Right lobe of liver (tissue), 6 donors: Measurements from ENCODE around the gene MICU1. TPM values are rescaled to one million over a fixed set of nuclear protein-coding genes. Genes with fewer than 3 reads are reported as not detected.

Experiments used
- ATAC-seq, 4 donors: fragments of 200-7000 bp; cut with Tn5 transposase; one replicate each; pipeline ENCODE4 v1.9.1; 2020; ENCODE audit warnings: mild to moderate bottlenecking in 4 of 4, moderate library complexity in 4 of 4
- DNase-seq, 3 donors: peaks; one replicate each; pipeline ENCODE4 v3.0.0-alpha.2; 2020
- H3K27ac ChIP-seq, 3 donors: fragments of 200-600 bp; one replicate each; pipeline ENCODE4 v1.8.0; 2022
- H3K27me3 ChIP-seq, 2 donors: fragments of 200-600 bp; one replicate each; pipeline ENCODE4 v1.8.0; 2022
- H3K36me3 ChIP-seq, 4 donors: fragments of 200-600 bp; sonication (generic) in 1 of 4; one replicate each; pipeline versions ENCODE4 v1.5.1 to v1.8.0; 2017 to 2022; ENCODE audit warnings: control low read depth in 1 of 4
- H3K4me1 ChIP-seq, 4 donors: fragments of 200-600 bp; sonication (generic) in 1 of 4; one replicate each; pipeline versions ENCODE4 v1.5.1 to v1.8.0; 2017 to 2022; ENCODE audit warnings: control low read depth in 1 of 4
- H3K4me3 ChIP-seq, 3 donors: fragments of 200-600 bp; one replicate each; pipeline ENCODE4 v1.8.0; 2022
- H3K9me3 ChIP-seq, 4 donors: fragments of 200-600 bp; sonication (generic) in 1 of 4; one replicate each; pipeline versions ENCODE4 v1.5.1 to v1.8.0; 2017 to 2022; ENCODE audit warnings: control low read depth in 1 of 4
- POLR2A ChIP-seq: fragments of 450-650 bp; IDR thresholded peaks from one replicate; pipeline ENCODE4 v1.6.1; 2017; ENCODE audit warnings: antibody characterized with exemption, mild to moderate bottlenecking
- WGBS: methylation state at CpG from one replicate; pipeline ENCODE4 v1.1.6; 2018; ENCODE audit warnings: low coverage, low lambda C conversion rate; ENCODE audit not compliant: insufficient coverage; ENCODE audit errors: missing lambda C conversion rate; 5-methylcytosine and 5-hydroxymethylcytosine counted together
- intact Hi-C, 2 donors: fragments of 100-400 bp; cut with DNase I; formaldehyde crosslinking; loops; one replicate each; pipeline versions ENCODE4 v1.11.2 to v1.14.1; 2022
- total RNA-seq, 6 experiments: library from RNA; depleted of rRNA in 2 of 6; stranded (reverse); fragments of >200 nt in 2 of 6; fragmentation: NEBNext Ultra II Directional in 3 of 6; extraction: Animal tissue kit (Norgen Biotek cat#: 25700) in 3 of 6; gene quantifications; one replicate each; pipeline versions ENCODE4 v1.1.0 to v1.2.4, GENCODE V29; 2016 to 2023
- TF ChIP-seq, protein P1 (sequence below), 4 donors: fragments of 200-600 bp in 3 of 4; fragments of 450-650 bp in 1 of 4; IDR thresholded peaks; one replicate each; pipeline versions ENCODE4 v1.5.1 to v1.8.0; 2016 to 2022; ENCODE audit warnings: antibody characterized with exemption in 4 of 4, mild to moderate bottlenecking in 2 of 4
- donor health status: DM: no; HTN: yes; CAD: no.
- donor health status: DM: no; HTN: no; CAD: no.
- donor health status: DM: no; HTN: no; CAD: no.
- donor health status: DM: no; HTN: yes; CAD: no.
- donor health status: DM: no; HTN: yes; CAD: no.

Gene MICU1
- total RNA-seq, 6 experiments from 2014 or later: 25.3 to 55.3 (median 38.2) TPM

DNA sequence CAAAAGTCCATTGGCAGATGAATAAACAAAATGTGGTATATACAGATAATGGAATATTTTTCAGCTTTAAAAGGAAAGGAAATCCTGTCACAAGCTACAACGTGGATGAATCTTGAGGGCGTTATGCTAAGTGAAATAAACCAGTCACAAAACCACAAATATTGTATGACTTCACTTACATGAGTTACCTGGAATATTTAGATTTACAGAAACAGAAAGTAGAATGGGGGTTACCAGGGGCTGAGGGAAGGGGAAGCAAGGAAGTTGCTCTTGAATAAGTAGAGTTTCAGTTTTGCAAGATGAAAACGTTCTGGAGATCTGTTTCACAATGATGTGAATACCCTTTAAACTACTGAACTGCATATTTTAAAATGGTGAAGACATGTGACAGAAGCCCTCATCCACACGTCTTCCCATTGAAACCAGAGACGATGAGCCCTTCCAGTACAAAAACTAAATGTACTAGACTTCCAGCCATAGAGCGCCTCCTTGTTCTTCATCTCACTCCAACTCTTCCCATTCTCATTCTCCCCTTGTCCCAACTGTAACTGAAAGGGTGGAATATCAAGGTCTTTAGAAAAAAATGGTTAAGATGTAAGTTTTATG, 62.4 kb downstream of the MICU1 start:
- Histone ChIP-seq H3K27ac (no peak overlapping the region), H3K4me1 (no peaks in the 10 kb centered on the region), H3K36me3 (peaks cover 0 to 14% (median 0%) of the 10 kb centered on the region in 4 donors), H3K9me3 (no peaks in the 10 kb centered on the region), H3K4me3 (no peak overlapping the region), H3K27me3 (no peaks in the 10 kb centered on the region)
- no peak for DNase-seq
- 48% methylated on average over 6 of the region's 6 CpGs for WGBS
- TF ChIP-seq POLR2A: no peak
- TF ChIP-seq, protein P1, sequence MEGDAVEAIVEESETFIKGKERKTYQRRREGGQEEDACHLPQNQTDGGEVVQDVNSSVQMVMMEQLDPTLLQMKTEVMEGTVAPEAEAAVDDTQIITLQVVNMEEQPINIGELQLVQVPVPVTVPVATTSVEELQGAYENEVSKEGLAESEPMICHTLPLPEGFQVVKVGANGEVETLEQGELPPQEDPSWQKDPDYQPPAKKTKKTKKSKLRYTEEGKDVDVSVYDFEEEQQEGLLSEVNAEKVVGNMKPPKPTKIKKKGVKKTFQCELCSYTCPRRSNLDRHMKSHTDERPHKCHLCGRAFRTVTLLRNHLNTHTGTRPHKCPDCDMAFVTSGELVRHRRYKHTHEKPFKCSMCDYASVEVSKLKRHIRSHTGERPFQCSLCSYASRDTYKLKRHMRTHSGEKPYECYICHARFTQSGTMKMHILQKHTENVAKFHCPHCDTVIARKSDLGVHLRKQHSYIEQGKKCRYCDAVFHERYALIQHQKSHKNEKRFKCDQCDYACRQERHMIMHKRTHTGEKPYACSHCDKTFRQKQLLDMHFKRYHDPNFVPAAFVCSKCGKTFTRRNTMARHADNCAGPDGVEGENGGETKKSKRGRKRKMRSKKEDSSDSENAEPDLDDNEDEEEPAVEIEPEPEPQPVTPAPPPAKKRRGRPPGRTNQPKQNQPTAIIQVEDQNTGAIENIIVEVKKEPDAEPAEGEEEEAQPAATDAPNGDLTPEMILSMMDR (IDR thresholded peaks at IDR 0.05): no peak
- intact Hi-C loops: no loop called here
- peak in 2 of 4 donors; percentile 43 to 50 for ATAC-seq

DNA sequence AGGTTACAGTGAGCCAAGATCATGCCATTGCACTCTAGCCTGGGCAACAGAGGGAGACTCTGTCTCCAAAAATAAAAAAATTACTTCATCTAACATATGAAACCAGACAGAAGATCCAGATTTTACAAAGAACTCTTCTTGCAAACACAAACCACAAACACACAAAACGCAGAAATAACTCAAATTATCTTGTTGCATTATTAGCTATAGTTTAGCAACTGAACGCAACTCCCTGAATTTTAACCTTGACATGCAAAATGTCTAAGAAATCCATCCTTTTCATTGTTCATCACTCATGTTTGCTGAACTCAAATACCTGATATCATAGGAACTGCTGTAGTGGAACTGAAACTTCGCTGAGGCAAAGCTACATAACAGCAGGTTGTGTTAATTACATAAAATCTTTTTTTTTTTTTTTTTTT, 64.1 kb downstream of the MICU1 start:
- no peaks in the 10 kb centered on the region for H3K27me3 ChIP-seq
- DNase-seq (no peak), ATAC-seq (no peak)
- peaks cover 0 to 14% (median 0%) of the 10 kb centered on the region in 4 donors for H3K36me3 ChIP-seq
- intact Hi-C loops: no loop called here
- 87% methylated on average over 3 of the region's 3 CpGs for WGBS
- H3K4me1 ChIP-seq: no peaks in the 10 kb centered on the region
- no peak overlapping the region for H3K27ac ChIP-seq
- no peak for TF ChIP-seq POLR2A
- TF ChIP-seq, protein P1 (IDR thresholded peaks at IDR 0.05): no peak
- H3K4me3 ChIP-seq: no peak overlapping the region
- H3K9me3 ChIP-seq: no peaks in the 10 kb centered on the region

DNA sequence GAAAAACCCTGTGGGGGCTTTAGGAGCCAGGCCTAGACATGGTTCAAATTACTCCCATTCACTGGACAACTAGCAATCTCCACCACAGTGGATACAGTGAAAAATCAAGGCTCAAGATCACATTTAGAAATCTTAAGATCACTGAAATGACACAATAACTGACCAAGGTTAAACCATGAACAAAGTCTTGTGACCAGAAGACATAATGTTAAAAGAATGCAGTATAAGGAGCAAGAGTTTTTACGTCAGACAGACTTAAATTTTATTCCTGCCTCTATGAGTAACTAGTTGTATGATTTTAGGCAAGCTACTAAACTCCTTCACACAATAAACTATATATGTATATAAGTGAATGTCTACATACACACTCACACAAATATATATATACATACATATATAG, 68.5 kb downstream of the MICU1 start:
- no peaks in the 10 kb centered on the region for H3K4me1 ChIP-seq
- no peaks in the 10 kb centered on the region for H3K27me3 ChIP-seq
- H3K9me3 ChIP-seq: no peaks in the 10 kb centered on the region
- TF ChIP-seq, protein P1 (IDR thresholded peaks at IDR 0.05): no peak
- no peak for TF ChIP-seq POLR2A
- 100% methylated on average over 1 of the region's 1 CpG for WGBS
- DNase-seq (no peak), ATAC-seq (no peak)
- no peak overlapping the region for H3K4me3 ChIP-seq
- intact Hi-C loops: no loop called here
- H3K36me3 ChIP-seq: peaks cover 0 to 6% (median 0%) of the 10 kb centered on the region in 4 donors
- H3K27ac ChIP-seq: no peak overlapping the region

DNA sequence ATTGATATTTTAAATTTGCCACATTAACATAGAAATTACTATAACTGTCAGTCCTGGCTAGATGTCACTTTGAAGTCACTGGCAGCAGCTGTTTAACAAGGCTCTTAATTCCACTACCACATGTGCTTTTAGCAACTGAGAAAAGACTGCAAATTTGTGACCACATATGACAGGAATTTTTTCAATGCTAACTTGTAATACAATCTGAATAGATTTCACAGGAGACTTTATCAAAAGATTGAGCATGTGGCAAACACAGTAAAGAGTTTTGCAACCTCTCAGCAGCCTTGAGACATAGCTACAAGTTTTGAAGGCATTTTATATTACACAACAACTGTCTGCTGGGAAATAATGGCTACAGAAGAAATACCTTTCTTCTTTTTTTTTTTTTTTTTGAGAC, 73.0 kb downstream of the MICU1 start:
- no peaks in the 10 kb centered on the region for H3K9me3 ChIP-seq
- TF ChIP-seq, protein P1 (IDR thresholded peaks at IDR 0.05): no peak
- TF ChIP-seq POLR2A: no peak
- ATAC-seq (peak in 2 of 4 donors; percentile 24 to 61), DNase-seq (no peak)
- peaks cover 0 to 14% (median 2%) of the 10 kb centered on the region in 4 donors for H3K36me3 ChIP-seq
- intact Hi-C loops: no loop called here
- H3K27ac ChIP-seq: no peak overlapping the region
- H3K4me1 ChIP-seq: peaks cover 0 to 4% (median 0%) of the 10 kb centered on the region in 4 donors
- no peak overlapping the region for H3K4me3 ChIP-seq
- no peaks in the 10 kb centered on the region for H3K27me3 ChIP-seq
